Endothelial cell of umbilical vein (primary cell): Measurements from ENCODE around the gene ZNF670. TPM values are rescaled to one million over a fixed set of nuclear protein-coding genes. Genes with fewer than 3 reads are reported as not detected.

Experiments used
- BruUV-seq: library from RNA; stranded (reverse); fragments of 400-500 nt; replicated peaks from 2 replicates; lab custom pipeline; 2021; lab: Mats Ljungman, UMichigan
- CTCF ChIA-PET: fragments of 300-600, 350-600 bp; sonication (Branson Sonifier 250); formaldehyde crosslinking; loops from one replicate; lab custom pipeline; 2021; ENCODE audit warnings: antibody characterized with exemption, inconsistent platforms; lab: Charles Lee
- POLR2A ChIA-PET: fragments of 300-600, 350-600 bp; sonication (Branson Sonifier 250); formaldehyde crosslinking; loops from one replicate; lab custom pipeline; 2021; ENCODE audit warnings: antibody characterized with exemption, inconsistent platforms; lab: Charles Lee
- DNase-seq: peaks from one replicate; pipeline ENCODE4 v3.0.0-alpha.2; 2011; ENCODE audit warnings: low read depth, low spot score
- FAIRE-seq: peaks from 2 replicates; lab custom pipeline; 2011; peaks lifted over from hg19 to GRCh38; lab: Jason Lieb, UNC
- H2AFZ ChIP-seq: 2 replicates; pipeline ENCODE4 v1.6.0; 2012; ENCODE audit warnings: low read depth, low read length, control low read depth, inconsistent platforms
- H3K27ac ChIP-seq: 2 replicates; pipeline ENCODE4 v1.5.1; 2011; ENCODE audit warnings: low read depth, mild to moderate bottlenecking, control low read depth, low read length, moderate library complexity; ENCODE audit not compliant: insufficient read depth
- H3K27me3 ChIP-seq, 2 experiments: 2 replicates each; pipeline versions ENCODE4 v1.6.0 to v1.6.1; 2011; ENCODE audit warnings: low read length in 2 of 2, mixed read lengths in 1 of 2; ENCODE audit not compliant: control insufficient read depth in 2 of 2, insufficient read depth in 2 of 2
- H3K36me3 ChIP-seq, 2 experiments: 2 replicates in 1 of 2; 3 replicates in 1 of 2; pipeline ENCODE4 v1.5.1; 2011; ENCODE audit warnings: low read length in 2 of 2, mild to moderate bottlenecking in 1 of 2, moderate library complexity in 1 of 2; ENCODE audit not compliant: control insufficient read depth in 2 of 2, insufficient read depth in 2 of 2; ENCODE audit errors: extremely low read depth in 1 of 2
- H3K4me1 ChIP-seq: 3 replicates; pipeline ENCODE4 v1.5.1; 2011; ENCODE audit warnings: mild to moderate bottlenecking, low read length; ENCODE audit not compliant: control insufficient read depth, insufficient read depth; ENCODE audit errors: extremely low read depth
- H3K4me2 ChIP-seq: 2 replicates; pipeline ENCODE4 v1.6.1; 2011; ENCODE audit warnings: low read length, control low read depth, mixed read lengths; ENCODE audit not compliant: insufficient read depth
- H3K4me3 ChIP-seq, 3 experiments: fragments of 200-600 bp in 1 of 3; sonication (generic), shearing (Covaris generic) in 1 of 3; replicated peaks in 1 of 3; 2 replicates each; pipeline ENCODE4 v1.5.1; 2011 to 2016; ENCODE audit warnings: control low read depth in 3 of 3, low read length in 3 of 3, mild to moderate bottlenecking in 2 of 3, inconsistent platforms in 1 of 3, low read depth in 1 of 3, moderate library complexity in 1 of 3; ENCODE audit not compliant: insufficient read depth in 1 of 3
- H3K79me2 ChIP-seq: 2 replicates; pipeline ENCODE4 v1.6.0; 2012; ENCODE audit warnings: low read length, inconsistent platforms; ENCODE audit not compliant: control insufficient read depth, insufficient read depth
- H3K9ac ChIP-seq: replicated peaks from 2 replicates; pipeline ENCODE3; 2011; ENCODE audit warnings: low read length, control low read depth; ENCODE audit not compliant: insufficient read depth; ENCODE audit errors: extremely low read depth
- H3K9me1 ChIP-seq: replicated peaks from 3 replicates; pipeline ENCODE4 v1.6.0; 2011; ENCODE audit warnings: mild to moderate bottlenecking, low read length; ENCODE audit not compliant: control insufficient read depth, insufficient read depth; ENCODE audit errors: extremely low read depth
- H3K9me3 ChIP-seq: replicated peaks from 2 replicates; pipeline ENCODE4 v1.5.1; 2012; ENCODE audit warnings: low read length, inconsistent platforms; ENCODE audit not compliant: control insufficient read depth, insufficient read depth
- H4K20me1 ChIP-seq: replicated peaks from 2 replicates; pipeline ENCODE3; 2011; ENCODE audit warnings: mild to moderate bottlenecking, low read length; ENCODE audit not compliant: control insufficient read depth, insufficient read depth; ENCODE audit errors: extremely low read depth
- EZH2 ChIP-seq: IDR thresholded peaks from 2 replicates; pipeline ENCODE4 v1.6.1; 2012; ENCODE audit warnings: borderline replicate concordance, low read depth, mild to moderate bottlenecking, moderate library complexity, low read length, inconsistent platforms; ENCODE audit not compliant: severe bottlenecking
- FOS ChIP-seq: IDR thresholded peaks from 2 replicates; pipeline ENCODE4 v1.6.1; 2011; ENCODE audit warnings: mild to moderate bottlenecking, low read length, moderate library complexity, borderline replicate concordance; ENCODE audit not compliant: insufficient read depth
- GATA2 ChIP-seq: IDR thresholded peaks from 2 replicates; pipeline ENCODE4 v1.7.0; 2011; ENCODE audit warnings: low read depth, mild to moderate bottlenecking, moderate library complexity, mixed read lengths, low read length; ENCODE audit not compliant: insufficient read length, insufficient read depth
- POLR2AphosphoS5 ChIP-seq: IDR thresholded peaks from 2 replicates; pipeline ENCODE4 v1.6.1; 2012; ENCODE audit warnings: low read depth, mild to moderate bottlenecking, control low read depth, low read length, moderate library complexity; ENCODE audit not compliant: insufficient read depth
- dilution Hi-C: fragments of 300-500 bp; cut with MboI; formaldehyde crosslinking; loops from one replicate; pipeline ENCODE4 v1.15.0; 2019; ENCODE audit warnings: low sequenced_read_pairs; ENCODE audit not compliant: extremely low pct_ligation_motif_present
- intact Hi-C: fragments of 100-400 bp; cut with micrococcal nuclease; formaldehyde crosslinking; loops from one replicate; pipeline ENCODE4 v1.10.0; 2022
- polyA plus RNA-seq, 4 experiments: library from polyadenylated mRNA; depleted of rRNA in 3 of 4; stranded (reverse) in 3 of 4; unstranded in 1 of 4; fragments of >200 nt; gene quantifications; 2 replicates each; pipeline versions ENCODE4 v1.2.1 to v1.2.3, GENCODE V29; 2011 to 2012; ENCODE audit warnings: missing spikeins in 1 of 4
- total RNA-seq: library from RNA; stranded (reverse); gene quantifications from 2 replicates; pipeline ENCODE4 v1.2.3, GENCODE V29; 2021

Gene ZNF670
- total and polyA plus RNA-seq, 2 donors (not counting 3 experiments of a cell fraction or from before 2014, with no cell fraction given), result 1.3 to 5.2 TPM

DNA sequence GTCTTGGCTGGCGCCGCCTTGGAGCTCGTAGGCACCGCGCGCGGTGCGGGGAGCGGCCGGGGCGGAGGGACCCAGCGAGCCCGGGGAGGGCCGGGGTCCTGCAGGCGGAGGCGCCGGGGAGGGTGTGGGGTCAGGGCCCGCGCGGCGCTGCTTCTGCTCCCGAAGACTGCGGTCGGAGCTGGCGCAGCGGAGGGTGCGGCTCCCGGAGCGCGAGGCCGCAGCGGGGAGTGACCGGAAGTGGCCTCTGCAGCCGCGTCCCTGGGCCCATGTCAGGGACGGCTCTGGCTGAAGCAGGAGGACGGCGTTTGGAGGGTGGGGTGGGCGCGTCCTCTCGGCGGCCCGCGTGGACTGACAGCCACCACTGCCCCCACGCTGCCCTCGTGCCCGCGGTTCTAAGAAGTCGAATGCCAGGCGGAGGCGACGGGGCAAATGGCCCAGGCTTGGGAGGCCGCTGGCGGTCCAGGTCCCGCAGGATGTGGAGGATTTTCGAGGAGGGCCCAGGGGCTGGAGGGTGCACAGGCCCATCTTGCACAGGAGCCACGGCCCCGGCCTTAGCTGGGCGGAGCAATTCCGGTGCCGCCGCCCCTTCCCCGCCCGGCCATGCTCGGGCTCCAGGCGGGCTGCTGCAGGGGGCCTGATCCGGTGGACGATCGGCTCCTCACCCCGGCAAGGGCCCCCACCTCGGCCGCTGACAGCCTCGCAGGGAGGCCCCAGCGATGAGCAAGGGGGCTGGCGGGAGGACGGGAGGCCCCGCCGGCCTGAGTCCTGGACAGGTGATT, 33.3 kb upstream of the ZNF670 start:
- H2AFZ ChIP-seq, result peak overlapping the region; percentile 74
- H3K4me1 ChIP-seq, result no peaks in the 10 kb centered on the region
- no peaks in the 10 kb centered on the region for H3K9me1 ChIP-seq
- H3K9me3 ChIP-seq, result no peaks in the 10 kb centered on the region
- intact Hi-C loops (no loop called here), dilution Hi-C loops (no loop called here)
- CTCF ChIA-PET, result no interaction called here
- H4K20me1 ChIP-seq, result no peaks in the 10 kb centered on the region
- POLR2A ChIA-PET, result no interaction called here
- peak overlapping the region; percentile 8 to 42 (median 38) for H3K4me3 ChIP-seq
- TF ChIP-seq GATA2 (no peak), FOS (no peak), POLR2AphosphoS5 (peak; percentile 20)
- H3K4me2 ChIP-seq, result peak overlapping the region; percentile 12
- no peaks in the 10 kb centered on the region for H3K36me3 ChIP-seq
- H3K27ac ChIP-seq, result no peak overlapping the region
- BruUV-seq, result no TSS peak
- peak; percentile 64 for FAIRE-seq
- H3K9ac ChIP-seq, result peak overlapping the region; percentile 33
- H3K79me2 ChIP-seq, result no peaks in the 10 kb centered on the region
- peaks cover 0 to 8% of the 10 kb centered on the region in 2 experiments for H3K27me3 ChIP-seq
- DNase-seq, result peak; percentile 22

DNA sequence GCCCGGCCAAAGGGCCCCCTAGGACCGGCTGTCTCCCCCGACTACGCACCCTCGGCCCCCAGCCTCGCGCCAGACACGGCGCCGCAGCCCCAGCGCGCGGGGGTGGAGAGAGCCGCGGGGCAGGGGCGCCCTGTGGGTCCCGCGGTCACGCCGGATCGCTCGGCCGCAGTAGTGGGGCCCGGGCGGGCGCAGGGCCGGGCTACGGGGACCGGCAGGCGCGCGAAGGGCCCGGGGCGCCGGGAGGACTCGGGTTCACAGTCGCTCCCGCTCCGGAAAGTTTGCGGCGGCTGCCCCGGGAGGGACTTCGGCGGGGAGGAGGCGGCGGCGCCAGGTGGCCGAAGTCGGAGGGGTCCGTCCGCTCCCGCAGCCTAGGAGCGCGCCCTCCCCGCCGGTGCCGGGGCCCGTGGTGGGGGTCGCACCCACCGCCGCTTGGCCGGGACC, 32.7 kb upstream of the ZNF670 start:
- TF ChIP-seq EZH2 (peak; percentile 49), POLR2AphosphoS5 (no peak)
- intact Hi-C loops, result no loop called here
- Histone ChIP-seq H3K36me3 (no peaks in the 10 kb centered on the region), H2AFZ (peak overlapping the region; percentile 74), H3K27ac (no peak overlapping the region), H3K9me3 (no peaks in the 10 kb centered on the region), H3K4me2 (peak overlapping the region; percentile 12), H3K79me2 (no peaks in the 10 kb centered on the region), H3K9ac (peak overlapping the region; percentile 33), H4K20me1 (no peaks in the 10 kb centered on the region), H3K9me1 (no peaks in the 10 kb centered on the region), H3K4me1 (no peaks in the 10 kb centered on the region), H3K4me3 (peak overlapping the region; percentile 8 to 42 (median 38)), H3K27me3 (peaks cover 0 to 8% of the 10 kb centered on the region in 2 experiments)
- BruUV-seq, result no TSS peak
- ChIA-PET POLR2A (interaction anchor here (0.6 kb wide), 1 partner anchor 151 kb away, joined by 4 read pairs; no protein-coding TSS in a partner anchor), CTCF (no interaction called here)
- dilution Hi-C loops, result no loop called here
- DNase-seq (no peak), FAIRE-seq (no peak)
